Tongue (tissue), 2 donors: ENCODE results near the gene BCAS1. TPM values are rescaled to one million over a fixed set of nuclear protein-coding genes. Genes with fewer than 3 reads are reported as not detected.

Experiments used
- DNase-seq: peaks from one replicate; pipeline ENCODE4 v3.0.0-alpha.2; 2015
- total RNA-seq: library from RNA; depleted of rRNA; stranded (reverse); fragments of >200 nt; gene quantifications from one replicate; pipeline ENCODE4 v1.2.3, GENCODE V29; 2014

Gene BCAS1
- total RNA-seq, 1 donor from 2014 or later: 2.4 TPM

DNA sequence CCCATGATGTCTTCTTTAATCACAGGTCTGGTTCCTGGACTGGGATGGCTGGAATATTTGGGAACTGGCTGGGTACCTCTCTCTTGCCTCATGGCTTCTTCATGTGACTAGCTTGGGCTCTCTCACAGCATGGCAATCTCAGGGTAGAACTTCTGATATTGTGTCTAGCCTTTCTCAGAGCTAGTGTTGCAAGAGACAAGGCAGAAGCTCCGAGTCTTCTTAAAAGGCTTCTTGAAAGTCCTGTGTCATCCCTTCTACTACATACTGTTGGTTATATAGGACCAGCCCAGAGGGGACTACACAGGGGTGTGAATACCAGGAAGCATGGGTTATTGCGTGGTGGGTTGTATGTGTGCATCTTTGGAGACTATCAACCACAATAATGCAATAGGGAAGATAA lies 23.3 kb downstream of the BCAS1 start:
- DNase-seq: no peak

DNA sequence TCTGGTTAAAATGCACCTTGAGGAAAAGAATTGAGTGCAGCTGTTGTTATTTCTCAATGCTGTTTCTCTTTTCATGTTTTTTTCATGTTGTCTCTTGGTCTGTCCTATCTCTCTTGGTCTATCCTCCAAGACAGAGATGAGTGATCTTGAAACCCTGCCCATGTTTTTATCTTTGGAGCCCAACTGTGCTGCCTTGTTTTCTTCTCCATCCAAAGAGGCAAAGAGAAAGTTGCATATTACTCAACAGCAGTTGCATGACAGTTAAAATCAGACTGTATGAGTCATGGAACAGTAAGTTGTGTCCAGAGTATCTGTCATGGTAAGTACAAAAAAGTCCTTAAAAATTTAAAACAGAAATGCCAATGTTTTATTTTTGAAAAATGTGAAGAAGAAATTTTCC lies 26.2 kb downstream of the BCAS1 start:
- no peak for DNase-seq

DNA sequence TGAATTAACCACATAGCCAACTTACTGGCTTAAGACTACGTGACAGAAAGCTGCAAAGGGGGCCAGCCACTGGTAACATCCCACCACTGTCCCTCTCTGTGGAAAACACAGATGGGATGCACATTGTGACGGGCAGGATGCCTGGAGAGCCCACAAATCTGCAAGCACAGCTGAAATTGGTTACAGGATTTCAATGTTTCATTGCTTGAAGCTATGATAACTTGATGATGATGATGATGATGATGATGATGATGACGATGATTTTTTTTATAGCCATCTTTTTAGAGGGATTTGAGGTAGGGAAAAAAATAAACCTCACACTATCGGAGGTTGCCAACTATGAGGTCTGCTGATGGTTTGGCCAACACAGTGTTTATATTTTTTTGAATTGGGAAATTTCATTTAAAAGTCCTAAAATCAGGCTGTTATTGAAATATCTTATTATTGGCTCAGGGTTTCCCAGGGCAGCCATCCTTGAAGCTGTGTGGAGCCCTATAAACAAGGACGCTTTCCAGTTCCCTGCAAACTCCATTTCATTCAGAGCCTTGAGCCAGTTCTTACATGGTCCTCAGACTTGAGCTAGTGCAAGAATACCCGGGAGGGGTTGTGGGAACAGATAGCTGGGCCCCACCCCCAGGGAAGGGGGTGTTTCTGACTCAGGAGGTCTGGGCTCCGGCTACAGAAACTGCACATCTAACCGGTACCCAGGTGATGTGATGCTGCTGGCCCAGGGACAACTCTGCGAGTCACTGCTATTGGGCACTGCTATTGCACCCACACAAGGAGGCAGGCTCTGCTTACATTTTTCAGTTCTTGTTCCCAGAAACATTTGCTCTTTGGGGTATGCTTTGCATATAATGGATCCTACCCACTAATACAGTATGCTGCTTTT lies 27.1 kb downstream of the BCAS1 start:
- DNase-seq: no peak

DNA sequence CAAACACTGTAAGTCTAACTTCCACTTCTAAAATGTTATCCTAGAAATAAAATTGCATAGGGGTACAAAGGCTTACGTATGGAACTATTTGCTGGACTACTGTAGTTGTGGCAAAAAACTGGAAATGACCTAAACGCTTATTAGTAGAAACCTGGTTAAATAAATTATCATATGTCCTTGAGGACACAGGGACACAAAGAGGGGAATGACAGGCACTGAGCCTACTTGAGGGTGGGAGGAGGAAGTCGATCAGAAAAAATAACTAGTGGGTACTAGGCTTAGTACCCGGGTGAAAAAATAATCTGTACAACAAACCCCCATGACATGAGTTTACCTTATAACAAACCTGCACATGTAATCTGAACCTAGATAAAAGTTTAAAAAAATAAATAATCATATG lies 28.4 kb downstream of the BCAS1 start:
- no peak for DNase-seq

DNA sequence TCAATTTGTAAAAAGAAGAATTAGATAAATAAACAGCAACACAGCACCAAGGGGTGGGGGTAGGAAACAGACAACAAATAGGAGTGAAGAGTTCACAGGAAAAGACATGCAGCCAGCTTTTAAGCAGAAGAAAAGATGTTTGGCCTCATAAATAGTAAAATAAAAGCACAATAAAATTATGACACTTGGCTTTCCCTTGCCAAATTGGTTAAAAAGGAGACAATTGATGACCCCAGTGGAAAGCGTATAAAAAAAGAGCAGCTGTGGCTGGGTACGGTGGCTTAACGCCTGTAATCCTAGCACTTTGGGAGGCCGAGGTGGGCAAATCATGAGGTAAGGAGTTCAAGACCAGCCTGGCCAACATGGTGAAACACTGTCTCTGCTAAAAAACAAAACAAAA lies 29.1 kb downstream of the BCAS1 start:
- DNase-seq: no peak

DNA sequence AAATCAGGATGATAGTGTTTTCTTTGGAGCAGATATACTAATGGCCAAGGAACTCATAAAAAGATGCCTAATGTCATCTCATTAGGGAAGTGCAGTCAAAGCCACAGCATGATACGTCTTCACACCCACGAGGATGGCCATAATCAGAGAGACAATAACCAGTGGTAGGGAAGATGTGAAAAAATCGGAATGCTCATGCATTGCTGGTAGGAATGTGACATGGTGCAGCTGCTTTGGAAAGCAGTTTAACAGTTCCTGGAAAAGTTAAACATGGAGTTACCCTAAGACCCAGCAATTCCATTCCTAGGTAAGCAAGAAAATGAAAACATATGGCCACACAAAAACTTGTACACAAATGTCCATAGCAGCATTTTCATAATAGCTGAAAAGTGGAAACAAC lies 29.9 kb downstream of the BCAS1 start:
- peak; percentile 39 for DNase-seq

DNA sequence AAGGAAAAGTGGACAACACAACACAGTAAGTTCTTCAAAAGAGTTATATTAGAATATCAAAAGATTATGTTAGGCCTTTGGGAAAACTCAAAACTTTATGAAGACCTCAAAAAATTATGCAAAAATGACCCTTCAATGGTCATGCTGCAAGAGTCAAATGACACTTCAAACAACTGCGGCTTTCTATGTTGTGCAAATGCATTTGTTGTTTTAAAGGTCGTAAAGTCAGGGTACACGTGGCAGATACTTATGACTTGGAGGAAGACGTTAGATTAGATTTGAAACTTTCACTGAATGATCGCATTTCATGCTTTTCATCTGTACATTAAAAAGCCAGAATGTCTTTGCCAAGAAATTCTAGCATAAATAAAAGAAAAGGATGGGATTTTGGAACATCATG lies 31.4 kb downstream of the BCAS1 start:
- no peak for DNase-seq

DNA sequence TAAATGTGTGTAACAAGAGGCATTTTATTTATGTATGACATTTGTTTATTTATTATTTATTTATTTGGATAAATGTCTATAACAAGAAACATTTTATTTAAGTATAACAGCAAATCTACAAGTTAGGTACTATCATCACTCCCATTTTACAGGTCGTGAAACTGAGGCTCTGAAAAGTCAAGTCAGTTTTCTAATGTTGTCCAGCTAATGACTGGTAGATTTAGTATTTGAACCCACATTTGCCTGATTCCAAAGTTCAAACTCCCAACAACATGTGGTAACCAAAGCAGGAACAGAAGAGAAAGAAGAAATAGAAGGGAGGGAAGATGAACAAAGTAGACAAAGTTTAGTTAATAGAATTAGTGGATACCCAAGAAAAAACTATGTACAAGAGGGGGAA lies 32.9 kb downstream of the BCAS1 start:
- no peak for DNase-seq

DNA sequence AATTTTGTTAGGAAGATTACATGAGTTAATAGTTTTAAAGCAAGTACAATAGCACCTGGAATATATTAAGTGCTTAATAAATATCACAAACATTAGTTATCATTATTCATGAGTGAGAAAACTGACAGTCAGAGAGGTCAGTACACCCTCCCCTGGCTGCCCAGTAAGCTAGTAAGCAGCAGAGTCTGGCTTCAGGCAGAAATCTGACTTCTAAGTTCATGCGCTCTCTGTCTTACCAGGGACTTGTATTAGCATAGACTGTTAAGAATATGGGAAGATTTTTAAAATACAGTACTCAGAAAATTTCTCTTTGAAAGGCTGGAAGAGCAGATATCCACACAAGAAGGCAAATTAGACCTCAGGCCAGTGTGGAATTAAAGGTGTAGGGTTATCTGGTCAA lies 40.8 kb downstream of the BCAS1 start:
- no peak for DNase-seq

DNA sequence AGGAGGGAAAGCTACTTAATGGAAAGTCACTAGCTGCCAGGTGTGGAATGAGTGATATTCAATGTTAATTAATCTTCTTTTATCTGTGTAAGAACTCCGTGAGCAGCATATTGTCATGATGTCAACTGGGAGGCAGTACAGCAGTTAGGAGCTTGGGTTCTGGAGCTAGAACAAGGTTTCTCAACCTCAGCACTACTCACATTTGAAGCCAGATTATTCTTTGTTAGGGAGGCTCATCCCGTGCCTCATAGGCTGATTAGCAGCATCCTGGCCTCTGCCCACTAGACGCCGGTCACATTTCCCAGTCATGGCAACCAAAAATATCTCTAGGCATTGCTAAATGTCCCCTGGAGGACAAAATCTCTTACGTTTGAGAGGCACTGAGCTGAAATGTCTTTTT lies 41.2 kb downstream of the BCAS1 start:
- no peak for DNase-seq

DNA sequence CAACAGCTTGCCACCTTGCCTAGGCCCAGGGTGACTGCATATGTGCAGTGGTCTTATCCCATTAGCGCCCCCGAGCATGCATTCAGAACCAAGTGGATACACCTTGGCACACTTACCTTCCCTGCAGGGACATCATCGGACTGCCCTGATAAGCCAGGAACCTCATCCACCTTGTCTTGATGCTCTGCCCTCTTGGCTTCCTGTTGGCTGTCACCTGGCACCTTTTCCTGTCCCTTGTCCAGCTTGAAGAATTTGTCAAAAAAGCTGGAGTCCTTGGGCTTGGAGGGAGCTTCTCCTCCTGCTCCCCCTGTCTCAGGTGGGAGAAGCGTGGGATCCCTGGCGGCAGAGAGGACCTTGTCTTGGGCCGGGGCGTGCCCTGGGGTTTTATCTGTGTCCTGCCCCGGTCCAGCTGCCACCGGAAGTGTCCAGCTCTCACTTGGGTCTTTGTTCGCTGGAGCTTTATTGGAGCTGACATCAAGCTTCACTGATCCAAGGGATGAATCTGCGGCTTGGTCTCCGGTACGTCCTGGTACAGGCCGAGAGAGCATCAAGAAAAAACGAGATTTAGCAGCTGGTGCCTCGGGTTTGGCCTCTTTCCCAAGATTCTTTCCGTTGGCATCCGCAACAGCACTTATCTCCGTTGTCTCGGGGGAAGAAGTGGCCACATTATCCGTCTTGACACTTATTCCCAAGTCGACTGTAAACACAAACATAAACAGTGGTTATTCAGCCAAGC lies 42.0 kb downstream of the BCAS1 start:
- DNase-seq: no peak

DNA sequence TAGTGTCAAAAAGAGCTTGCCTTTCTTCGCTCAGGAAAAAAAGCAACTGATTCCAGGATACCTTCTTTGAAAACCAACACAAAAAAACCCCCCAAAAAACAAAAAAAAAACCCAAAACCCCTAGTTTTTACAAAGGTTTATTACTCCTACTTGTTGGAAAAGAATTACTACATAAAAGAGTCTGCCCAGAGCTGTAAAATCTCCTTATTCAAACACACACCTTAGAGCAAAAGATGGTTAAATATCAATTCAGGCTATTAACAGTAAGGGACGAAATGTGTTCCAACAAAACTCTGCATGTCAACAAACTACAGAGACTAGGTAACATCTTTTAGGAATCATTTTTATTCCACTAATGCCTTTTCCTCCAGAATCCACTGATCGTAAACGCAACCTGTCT lies 42.7 kb downstream of the BCAS1 start:
- no peak for DNase-seq

DNA sequence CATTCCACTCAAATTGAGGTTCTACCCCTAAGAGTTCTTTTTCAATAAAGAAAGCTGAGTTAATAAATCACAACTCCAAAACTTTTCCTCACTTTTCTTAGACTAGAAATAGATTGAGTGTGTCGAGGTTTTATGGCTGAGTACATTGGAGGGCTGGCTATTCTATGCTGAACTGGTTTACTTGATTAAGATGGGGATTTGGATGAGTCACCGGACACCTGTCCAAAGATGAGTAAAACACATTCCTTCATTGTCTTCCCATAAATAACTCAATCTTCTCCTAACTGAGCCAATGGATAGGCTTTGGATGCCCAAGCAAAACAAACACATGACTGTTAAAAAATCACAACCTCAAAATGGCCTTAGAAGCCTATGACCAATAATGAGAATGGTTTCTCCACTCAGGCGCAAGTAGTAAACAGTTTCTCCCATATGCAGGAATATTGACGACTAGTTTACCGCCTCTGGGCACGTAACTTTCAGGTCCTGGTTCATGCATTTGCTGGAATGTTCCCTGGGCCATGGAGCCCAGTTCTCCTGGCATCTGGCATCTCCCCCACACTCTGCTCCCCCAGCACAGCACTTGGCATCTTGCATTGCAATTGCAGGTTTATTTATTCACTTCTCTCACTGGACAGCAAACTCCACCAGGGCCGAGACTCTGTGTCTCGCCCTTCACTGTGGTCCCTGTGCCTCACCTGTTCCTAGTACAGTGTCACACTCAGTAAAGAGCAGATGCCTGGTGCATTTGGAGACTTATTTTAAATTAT lies 43.9 kb downstream of the BCAS1 start:
- DNase-seq: no peak

DNA sequence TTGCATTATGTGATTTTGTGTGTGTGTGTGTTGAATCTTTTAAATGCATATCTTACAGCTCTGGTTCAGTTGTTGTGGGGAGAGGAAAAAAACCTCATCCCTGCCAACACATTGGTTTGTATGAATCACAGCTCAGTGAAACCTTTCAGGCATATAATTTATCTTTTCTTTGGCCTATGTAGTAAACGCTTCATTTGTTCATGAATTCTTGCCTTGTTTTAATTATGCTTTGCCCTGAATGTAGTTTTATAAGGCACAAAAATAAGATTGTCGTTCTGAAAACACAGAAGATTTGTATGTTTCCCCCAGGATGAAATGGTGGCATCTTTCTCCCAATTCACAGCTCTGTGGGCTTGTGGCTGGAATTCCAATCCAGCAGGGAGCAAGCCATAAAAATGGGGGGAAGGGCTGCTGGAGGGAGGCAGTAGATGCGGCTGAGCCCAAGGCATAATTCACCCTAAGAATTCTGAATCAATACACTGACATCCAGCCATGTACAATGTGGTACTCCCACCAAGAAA lies 45.1 kb downstream of the BCAS1 start:
- DNase-seq: no peak

DNA sequence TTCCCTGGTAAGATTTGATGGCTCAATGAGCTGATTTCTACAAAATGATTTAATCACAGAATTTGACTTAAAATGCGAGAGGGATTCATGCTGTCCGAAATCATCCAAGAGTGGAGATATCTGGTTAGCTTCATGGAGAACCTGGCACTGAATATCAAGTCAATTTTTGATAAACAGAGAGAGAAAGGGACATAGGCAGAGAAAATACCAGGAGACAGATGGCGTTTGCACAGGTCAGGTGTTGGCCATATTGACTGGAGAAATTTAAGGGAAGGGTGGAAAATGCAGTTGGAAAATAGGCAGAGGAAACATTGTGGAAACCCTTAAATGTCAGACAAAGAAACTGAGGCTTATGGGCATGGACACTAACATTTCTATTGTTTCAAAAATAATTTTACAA lies 47.0 kb downstream of the BCAS1 start:
- no peak for DNase-seq

DNA sequence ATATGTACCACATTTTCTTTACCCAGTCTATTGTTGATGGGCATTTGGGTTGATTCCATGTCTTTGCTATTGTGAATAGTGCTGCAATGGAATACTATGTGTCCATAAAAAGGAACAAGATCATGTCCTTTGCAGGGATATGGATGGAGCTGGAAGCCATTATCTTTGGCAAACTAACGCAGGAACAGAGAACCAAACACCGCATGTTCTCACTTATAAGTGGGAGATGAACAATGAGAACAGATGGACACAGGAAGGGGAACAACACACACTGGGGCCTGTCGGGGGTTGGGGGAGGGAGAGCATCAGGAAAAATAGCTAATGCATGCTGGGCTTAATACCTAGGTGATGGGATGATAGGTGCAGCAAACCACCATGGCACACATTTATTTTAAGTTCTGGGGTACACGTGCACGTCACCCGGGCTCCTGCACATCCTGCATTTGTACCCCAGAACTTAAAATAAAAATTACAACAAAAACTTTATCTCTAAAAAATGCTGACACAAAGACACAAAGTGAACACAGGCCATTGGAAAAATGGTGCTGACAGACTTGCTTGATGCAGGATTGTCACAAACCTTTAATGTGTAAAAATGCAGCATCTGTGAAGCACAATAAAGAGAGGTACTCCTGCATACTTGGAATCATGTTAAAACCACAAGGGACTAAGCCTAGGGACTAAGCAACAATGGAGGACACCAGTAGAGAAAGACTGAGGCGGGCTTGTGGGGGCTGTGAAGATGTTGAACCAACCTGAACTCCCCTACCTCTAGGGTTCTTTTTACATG lies 48.8 kb downstream of the BCAS1 start:
- no peak for DNase-seq

DNA sequence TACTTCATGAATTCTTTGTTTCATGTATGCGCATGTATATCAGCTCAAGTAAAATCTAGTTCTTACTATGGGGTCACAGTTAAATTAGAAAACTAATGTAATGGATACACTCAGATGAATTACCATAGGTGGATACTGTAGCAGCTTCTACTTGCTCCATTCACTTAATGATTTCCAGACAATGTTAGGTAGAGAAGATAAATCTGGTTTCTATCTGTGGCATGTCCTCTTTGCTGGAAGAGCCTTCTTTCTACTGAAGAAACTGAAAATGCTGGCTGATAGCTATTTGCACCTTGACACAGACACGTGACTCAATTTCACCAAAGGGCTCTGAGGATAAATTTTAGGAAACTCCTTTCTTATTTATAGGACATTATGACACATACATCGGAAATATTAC lies 49.5 kb downstream of the BCAS1 start:
- no peak for DNase-seq

DNA sequence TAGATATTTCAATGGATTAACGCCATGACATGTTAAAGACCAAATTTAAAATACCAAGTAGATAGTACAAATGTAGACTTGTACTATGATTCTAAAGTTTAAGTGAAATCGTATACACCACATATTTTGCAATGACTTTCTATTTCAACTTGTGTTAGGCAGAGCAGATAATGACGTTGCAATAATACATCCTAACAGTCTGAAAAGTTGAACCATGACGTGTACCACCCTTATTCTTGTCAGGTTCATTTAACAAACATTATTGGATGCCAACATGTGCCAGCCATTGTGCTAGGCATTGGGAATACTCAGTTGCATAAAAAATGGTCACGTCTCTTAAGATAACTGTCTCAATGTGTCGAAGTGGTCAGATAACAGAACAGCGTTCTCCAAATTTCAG lies 50.0 kb downstream of the BCAS1 start:
- DNase-seq: no peak

DNA sequence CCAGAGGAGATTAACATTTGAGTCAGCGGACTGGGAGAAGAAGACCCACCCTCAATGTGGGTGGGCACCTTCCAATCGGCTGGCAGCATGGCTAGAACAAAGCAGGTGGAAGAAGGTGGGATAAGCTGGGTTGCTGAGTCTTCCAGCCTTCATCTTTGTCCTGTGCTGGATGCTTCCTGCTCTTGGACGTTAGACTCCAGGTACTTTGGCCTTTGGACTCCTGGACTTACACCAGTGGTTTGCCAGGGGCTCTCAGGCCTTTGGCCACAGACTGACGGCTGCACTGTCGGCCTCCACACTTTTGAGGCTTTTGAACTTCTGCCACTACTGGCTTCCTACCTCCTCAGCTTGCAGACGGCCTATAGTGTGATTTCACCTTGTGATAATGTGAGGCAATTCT lies 50.8 kb downstream of the BCAS1 start:
- no peak for DNase-seq

DNA sequence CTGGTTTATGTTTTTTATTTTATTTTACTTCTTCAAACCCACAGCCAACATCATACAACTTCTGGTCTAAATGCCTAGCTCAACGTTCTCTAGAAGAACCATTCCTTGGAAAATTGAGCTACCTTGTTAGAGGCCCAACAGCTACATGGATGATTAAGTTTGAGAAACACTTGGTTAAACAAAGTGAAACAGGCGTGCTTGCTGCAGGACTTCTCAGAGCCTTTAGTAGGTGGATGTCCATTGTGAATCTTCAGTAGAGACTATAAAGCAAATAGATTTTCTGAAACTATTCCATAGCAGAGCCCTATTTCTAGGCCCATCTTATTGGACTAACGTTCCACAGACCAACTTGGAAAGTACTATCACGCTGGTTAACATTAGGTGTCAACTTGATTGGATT lies 51.3 kb downstream of the BCAS1 start:
- no peak for DNase-seq

DNA sequence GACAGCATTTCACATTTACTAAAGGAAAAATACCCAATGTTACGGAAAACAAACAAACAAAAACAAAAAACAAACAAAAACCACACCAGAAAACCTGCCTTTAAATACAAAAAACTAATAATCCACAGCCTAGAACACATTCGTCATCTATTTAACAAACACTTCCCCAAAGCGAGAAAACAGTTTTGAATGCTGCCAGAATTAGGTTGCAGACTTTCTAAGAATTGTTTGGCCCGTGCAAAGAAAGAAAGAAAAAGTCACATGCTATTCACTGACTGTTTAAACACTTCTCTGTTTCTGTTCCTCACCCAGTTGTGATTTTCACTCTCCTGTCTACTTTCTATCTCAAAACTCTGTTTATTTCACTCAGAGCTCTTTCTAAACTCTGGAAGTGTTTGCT lies 52.5 kb downstream of the BCAS1 start:
- no peak for DNase-seq

DNA sequence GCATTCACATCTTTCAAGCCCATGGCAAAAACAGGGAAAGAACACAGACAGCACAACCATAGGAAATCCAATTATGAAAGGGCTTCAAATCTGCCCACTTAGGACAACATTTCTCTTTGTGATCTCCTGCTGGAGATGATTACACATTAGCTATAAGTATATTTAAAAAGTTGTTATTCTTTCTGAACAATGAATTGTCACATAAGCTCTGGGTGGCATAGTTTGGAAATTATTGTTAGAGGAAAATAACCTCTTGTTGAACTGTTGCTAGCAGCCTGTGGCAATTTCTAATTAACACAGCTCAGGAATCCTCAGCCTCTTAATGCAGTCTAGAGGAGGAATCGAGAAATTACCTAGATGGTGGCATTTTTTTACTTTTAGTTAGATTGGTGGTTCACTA lies 54.9 kb downstream of the BCAS1 start:
- no peak for DNase-seq
